HFFc6 (cell line): ENCODE measurements around the gene DPPA3. TPM values are rescaled to one million over a fixed set of nuclear protein-coding genes. Genes with fewer than 3 reads are reported as not detected.
"Not testable (repeated sequence)": the region's sequence is repeated elsewhere in the genome, so short reads cannot be mapped to it uniquely, and the experiment has no call there.

Source experiments
- DNase-seq: peaks from one replicate; pipeline ENCODE4 v3.0.0-alpha.2; 2018
- H3K27ac Mint-ChIP-seq: 2 replicates; pipeline ENCODE4 v1.8.0; 2020; ENCODE audit warnings: mild to moderate bottlenecking, mixed read lengths
- H3K27me3 Mint-ChIP-seq: 2 replicates; pipeline ENCODE4 v1.8.0; 2021; ENCODE audit warnings: mild to moderate bottlenecking, moderate library complexity, mixed read lengths; ENCODE audit not compliant: insufficient read depth
- H3K36me3 Mint-ChIP-seq: 2 replicates; pipeline ENCODE4 v1.8.0; 2021; ENCODE audit warnings: low read depth, mixed read lengths
- H3K4me1 Mint-ChIP-seq: 2 replicates; pipeline ENCODE4 v1.8.0; 2020; ENCODE audit warnings: low read depth, mixed read lengths
- H3K4me3 Mint-ChIP-seq: 2 replicates; pipeline ENCODE4 v1.8.0; 2020; ENCODE audit warnings: mild to moderate bottlenecking, moderate library complexity, mixed read lengths
- H3K9me3 Mint-ChIP-seq: 2 replicates; pipeline ENCODE4 v1.8.0; 2020; ENCODE audit warnings: mild to moderate bottlenecking, mixed read lengths
- CTCF ChIP-seq: fragments of 200-600 bp; sonication (generic); IDR thresholded peaks from 2 replicates; pipeline ENCODE4 v1.5.0; 2021; ENCODE audit warnings: antibody characterized with exemption, mild to moderate bottlenecking
- total RNA-seq, 6 experiments: library from RNA; stranded (reverse); fragmentation: NEBNext Ultra II Directional; extraction: Animal tissue kit (Norgen Biotek cat#: 25700); gene quantifications; 2 replicates in 1 of 6; 3 replicates in 5 of 6; pipeline ENCODE4 v1.2.3, GENCODE V29; 2021

DPPA3 gene
- total RNA-seq, 6 experiments from 2014 or later: not detected

- Mint-ChIP-seq H3K27ac (no peak overlapping the region), H3K9me3 (peaks cover 4% of the 10 kb centered on the region; the same call in 1 of the 2 replicates), H3K27me3 (peaks cover 11% of the 10 kb centered on the region), H3K4me3 (no peak overlapping the region), H3K4me1 (no peaks in the 10 kb centered on the region), H3K36me3 (no peaks in the 10 kb centered on the region)
- no peak for DNase-seq
- TF ChIP-seq CTCF: no peak
Observed at GRCh38 chr12:7712841-7713442, 1.7 kb downstream of the DPPA3 start.

- peak; percentile 2 for DNase-seq
- Mint-ChIP-seq H3K36me3 (no peaks in the 10 kb centered on the region), H3K27ac (no peak overlapping the region), H3K9me3 (peaks cover 4% of the 10 kb centered on the region; the same call in 1 of the 2 replicates), H3K27me3 (peaks cover 4% of the 10 kb centered on the region; the same call in 1 of the 2 replicates), H3K4me3 (no peak overlapping the region), H3K4me1 (no peaks in the 10 kb centered on the region)
- TF ChIP-seq CTCF: no peak
Observed at GRCh38 chr12:7716381-7716780, 5.1 kb downstream of the DPPA3 start.

DNA sequence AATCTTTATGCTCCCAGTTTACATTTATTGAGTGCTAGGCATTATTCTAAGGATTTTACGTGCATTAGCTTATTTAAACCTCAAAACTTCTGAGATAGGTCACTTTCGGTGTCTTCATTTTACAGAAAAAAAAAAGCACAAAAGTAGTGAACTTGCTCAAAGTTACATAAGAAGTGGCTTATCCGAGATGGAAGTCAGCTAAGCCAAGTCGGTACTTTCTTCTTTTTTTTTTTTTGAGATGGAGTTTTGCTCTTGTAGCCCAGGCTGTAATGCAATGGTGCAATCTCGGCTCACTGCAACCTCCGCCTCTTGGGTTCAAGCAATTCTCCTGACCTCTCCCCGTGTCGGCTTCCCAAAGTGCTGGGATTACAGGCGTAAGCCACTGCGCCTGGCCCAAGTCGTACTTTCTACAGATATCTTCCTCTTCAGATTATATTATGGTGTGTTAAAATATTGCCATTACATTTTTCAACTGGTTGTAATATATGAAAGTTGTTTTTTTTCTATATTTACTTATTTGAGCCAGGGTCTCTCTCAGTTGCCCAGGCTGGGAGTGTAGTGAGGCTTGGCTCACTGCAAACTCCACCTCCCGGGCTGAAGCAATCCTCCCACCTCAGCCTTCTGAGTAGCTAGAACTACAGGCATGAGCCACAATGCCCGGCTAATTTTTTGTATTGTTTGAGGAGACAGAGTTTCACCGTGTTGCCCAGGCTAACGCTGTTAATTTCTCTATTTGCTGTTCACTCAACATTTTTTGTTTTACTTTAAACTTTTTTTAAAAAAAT, 8.9 kb downstream of the DPPA3 start:
- H3K36me3 Mint-ChIP-seq: no peaks in the 10 kb centered on the region

GRCh38 chr12:7723926-7724325, 12.7 kb downstream of the DPPA3 start:
- no peaks in the 10 kb centered on the region for H3K4me1 Mint-ChIP-seq
- no peak overlapping the region for H3K4me3 Mint-ChIP-seq
- no peak overlapping the region for H3K27ac Mint-ChIP-seq
- peaks cover 10% of the 10 kb centered on the region for H3K27me3 Mint-ChIP-seq
- TF ChIP-seq CTCF: no peak
- no peaks in the 10 kb centered on the region for H3K36me3 Mint-ChIP-seq
- peaks cover 5% of the 10 kb centered on the region; the same call in 1 of the 2 replicates for H3K9me3 Mint-ChIP-seq
- DNase-seq: no peak

More for the DNA sequence above, 8.9 kb downstream of the DPPA3 start:
- peaks cover 3% of the 10 kb centered on the region; the same call in 1 of the 2 replicates for H3K27me3 Mint-ChIP-seq
- no peaks in the 10 kb centered on the region for H3K4me1 Mint-ChIP-seq
- H3K9me3 Mint-ChIP-seq: peaks cover 1% of the 10 kb centered on the region; the same call in 1 of the 2 replicates
- no peak for DNase-seq
- no peak for TF ChIP-seq CTCF
- no peak overlapping the region for H3K27ac Mint-ChIP-seq
- H3K4me3 Mint-ChIP-seq: no peak overlapping the region

GRCh38 chr12:7729746-7730145, 18.5 kb downstream of the DPPA3 start:
- peaks cover 5% of the 10 kb centered on the region; the same call in 1 of the 2 replicates for H3K9me3 Mint-ChIP-seq
- H3K4me1 Mint-ChIP-seq: peaks cover 7% of the 10 kb centered on the region
- no peak for DNase-seq
- no peak for TF ChIP-seq CTCF
- peaks cover 10% of the 10 kb centered on the region for H3K27me3 Mint-ChIP-seq
- no peak overlapping the region for H3K27ac Mint-ChIP-seq
- H3K4me3 Mint-ChIP-seq: no peak overlapping the region
- H3K36me3 Mint-ChIP-seq: no peaks in the 10 kb centered on the region

DNA sequence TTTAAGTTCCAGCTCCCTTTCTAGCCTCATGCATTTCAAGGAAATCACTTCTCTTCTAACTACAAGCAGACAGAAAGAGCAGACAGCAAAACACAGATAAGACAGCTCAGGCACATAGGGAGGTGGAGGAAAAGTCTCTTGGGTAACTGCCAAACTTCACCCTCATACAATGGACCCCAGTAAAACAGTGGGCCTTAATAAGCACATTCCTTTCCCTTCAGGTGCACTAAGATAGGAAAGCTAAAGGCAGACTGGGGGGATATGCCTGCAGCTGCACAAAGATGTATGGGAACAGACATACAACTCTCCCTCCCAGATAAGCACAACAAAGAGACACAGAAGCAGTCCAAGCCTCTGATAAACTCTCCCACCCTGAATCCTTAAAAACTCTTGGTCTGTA, 19.8 kb downstream of the DPPA3 start:
- not testable (repeated sequence) for H3K4me1 Mint-ChIP-seq, H3K36me3 Mint-ChIP-seq

More for the DNA sequence above, 19.8 kb downstream of the DPPA3 start:
- H3K27ac Mint-ChIP-seq, H3K4me3 Mint-ChIP-seq, H3K9me3 Mint-ChIP-seq, DNase-seq, H3K27me3 Mint-ChIP-seq: not testable (repeated sequence)
